Ishikawa (cell line): ENCODE measurements around the gene ZNF214.

Experiments used
- CEBPB ChIP-seq: IDR thresholded peaks from 2 replicates; pipeline ENCODE4 v1.6.1; 2012
- CREB1 ChIP-seq: IDR thresholded peaks from 2 replicates; pipeline ENCODE4 v1.6.1; 2012; ENCODE audit warnings: low read depth
- EP300 ChIP-seq: IDR thresholded peaks from 2 replicates; pipeline ENCODE4 v1.6.1; 2012; ENCODE audit warnings: borderline replicate concordance
- MAX ChIP-seq: IDR thresholded peaks from 2 replicates; pipeline ENCODE4 v1.6.1; 2012
- RAD21 ChIP-seq: IDR thresholded peaks from 2 replicates; pipeline ENCODE4 v1.6.1; 2012; ENCODE audit warnings: low read depth
- REST ChIP-seq: IDR thresholded peaks from 2 replicates; pipeline ENCODE4 v1.6.1; 2012; ENCODE audit warnings: low read depth, mild to moderate bottlenecking
- TAF1 ChIP-seq: IDR thresholded peaks from 2 replicates; pipeline ENCODE4 v1.6.1; 2012; ENCODE audit warnings: low read depth, mild to moderate bottlenecking
- ZBTB7A ChIP-seq: IDR thresholded peaks from 2 replicates; pipeline ENCODE4 v1.6.1; 2012; ENCODE audit warnings: low read depth

GRCh38 chr11:6992457-6993417 lies 27.4 kb downstream of the ZNF214 start:
- TF ChIP-seq REST (no peak), RAD21 (no peak), CEBPB (no peak), ZBTB7A (no peak), TAF1 (no peak), CREB1 (no peak), MAX (no peak), EP300 (no peak)
